Fibroblast of lung (primary cell): ENCODE measurements around the gene RIPK1.

Experiments used
- EZH2 ChIP-seq: IDR thresholded peaks from 2 replicates; pipeline ENCODE4 v1.5.1; 2012; ENCODE audit warnings: low read length, control low read depth, mild to moderate bottlenecking; ENCODE audit errors: missing control alignments
- TF ChIP-seq, protein P1 (sequence below), 2 donors: IDR thresholded peaks in 1 of 2; conservative IDR thresholded peaks in 1 of 2; 1 replicate in 1 of 2; 2 replicates in 1 of 2; pipeline ENCODE4 v1.5.1; 2011 to 2012; ENCODE audit warnings: low read length in 2 of 2, control low read depth in 1 of 2, inconsistent platforms in 1 of 2, low read depth in 1 of 2, mild to moderate bottlenecking in 1 of 2

DNA sequence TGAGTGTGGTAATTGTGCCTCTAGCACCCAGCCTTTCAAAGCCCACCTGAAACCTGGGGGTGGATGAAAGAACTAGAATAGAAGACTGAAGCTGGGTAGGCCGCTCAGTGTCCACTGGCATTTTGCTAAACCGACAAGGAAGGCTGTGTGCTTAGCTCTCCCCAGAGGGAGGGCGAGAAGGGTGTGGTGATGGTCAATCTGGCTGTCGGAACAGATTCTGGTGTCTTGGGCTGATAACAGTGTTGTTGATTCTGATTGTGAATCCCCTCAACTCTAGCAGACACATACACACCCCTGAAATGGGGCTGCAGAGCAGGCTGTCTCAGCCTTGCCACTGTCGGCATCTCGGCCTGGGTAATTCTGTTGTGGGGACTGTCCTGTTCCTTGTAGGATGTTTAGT, 46.1 kb downstream of the RIPK1 start:
- TF ChIP-seq EZH2, result no peak
- TF ChIP-seq, protein P1, sequence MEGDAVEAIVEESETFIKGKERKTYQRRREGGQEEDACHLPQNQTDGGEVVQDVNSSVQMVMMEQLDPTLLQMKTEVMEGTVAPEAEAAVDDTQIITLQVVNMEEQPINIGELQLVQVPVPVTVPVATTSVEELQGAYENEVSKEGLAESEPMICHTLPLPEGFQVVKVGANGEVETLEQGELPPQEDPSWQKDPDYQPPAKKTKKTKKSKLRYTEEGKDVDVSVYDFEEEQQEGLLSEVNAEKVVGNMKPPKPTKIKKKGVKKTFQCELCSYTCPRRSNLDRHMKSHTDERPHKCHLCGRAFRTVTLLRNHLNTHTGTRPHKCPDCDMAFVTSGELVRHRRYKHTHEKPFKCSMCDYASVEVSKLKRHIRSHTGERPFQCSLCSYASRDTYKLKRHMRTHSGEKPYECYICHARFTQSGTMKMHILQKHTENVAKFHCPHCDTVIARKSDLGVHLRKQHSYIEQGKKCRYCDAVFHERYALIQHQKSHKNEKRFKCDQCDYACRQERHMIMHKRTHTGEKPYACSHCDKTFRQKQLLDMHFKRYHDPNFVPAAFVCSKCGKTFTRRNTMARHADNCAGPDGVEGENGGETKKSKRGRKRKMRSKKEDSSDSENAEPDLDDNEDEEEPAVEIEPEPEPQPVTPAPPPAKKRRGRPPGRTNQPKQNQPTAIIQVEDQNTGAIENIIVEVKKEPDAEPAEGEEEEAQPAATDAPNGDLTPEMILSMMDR (conservative IDR thresholded peaks at IDR 0.05 in 1 of 2, IDR thresholded peaks at IDR 0.05 in 1 of 2; ENCODE audit: low read depth in 1 of 2, low read length in 2 of 2), result no peak
